HG03103 (cell line): ENCODE measurements around the gene C11orf86.

Experiments
- ATAC-seq: cut with Tn5 transposase; IDR thresholded peaks from one replicate; pipeline ENCODE4 v1.9.1; 2021; ENCODE audit warnings: low read depth; ENCODE audit not compliant: unreplicated experiment

Gene C11orf86

DNA sequence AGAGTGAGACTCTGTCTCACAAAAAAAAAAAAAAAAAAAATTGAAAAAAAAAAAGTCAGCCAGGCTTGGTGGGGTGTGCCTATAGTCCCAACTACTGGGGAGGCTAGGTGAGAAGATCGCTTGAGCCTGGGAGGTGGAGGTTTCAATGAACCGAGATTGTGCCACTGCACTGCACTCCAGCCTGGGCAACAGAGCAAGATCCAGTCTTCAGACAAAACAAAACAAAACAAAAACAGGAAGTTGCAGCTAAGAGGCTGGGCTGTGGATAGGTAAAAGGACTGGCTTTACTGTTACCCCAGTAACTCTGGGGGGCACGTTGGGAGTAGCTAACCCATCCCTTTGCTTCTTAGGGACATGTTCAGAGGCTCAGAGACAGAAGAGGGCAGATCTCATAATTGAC, 10.6 kb upstream of the C11orf86 start:
- ATAC-seq = no peak

- ATAC-seq = no peak
Observed at GRCh38 chr11:66966351-66966750, 8.8 kb upstream of the C11orf86 start.

GRCh38 chr11:66967670-66968425, 7.3 kb upstream of the C11orf86 start:
- ATAC-seq = no peak

- no peak for ATAC-seq
Observed at GRCh38 chr11:66969584-66970225, 5.4 kb upstream of the C11orf86 start.

DNA sequence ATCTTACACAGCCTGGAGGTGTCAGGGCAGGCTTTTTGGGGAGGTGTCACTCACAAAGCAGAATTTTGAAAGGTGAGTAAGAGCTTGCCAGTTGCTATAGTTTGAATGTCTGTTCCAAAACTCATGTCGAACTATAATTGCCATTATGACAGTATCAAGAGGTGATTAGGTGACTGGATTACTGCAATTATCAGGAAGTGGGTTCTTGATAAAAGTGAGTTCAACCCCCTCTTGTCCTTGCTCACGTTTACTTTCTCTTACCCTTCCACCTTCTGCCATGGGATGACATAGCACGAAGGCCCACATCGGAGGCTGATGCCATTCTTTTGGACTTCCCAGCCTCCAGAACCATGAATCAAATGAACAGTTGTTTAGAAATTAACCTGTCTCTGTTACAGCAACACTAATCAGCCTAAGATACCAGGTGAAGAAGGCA, 4.7 kb upstream of the C11orf86 start:
- ATAC-seq = no peak

GRCh38 chr11:66970807-66971442, 4.2 kb upstream of the C11orf86 start:
- no peak for ATAC-seq

- ATAC-seq = no peak
Observed at GRCh38 chr11:66971488-66971887, 3.6 kb upstream of the C11orf86 start.

GRCh38 chr11:66973956-66974580, 1.0 kb upstream of the C11orf86 start:
- no peak for ATAC-seq

DNA sequence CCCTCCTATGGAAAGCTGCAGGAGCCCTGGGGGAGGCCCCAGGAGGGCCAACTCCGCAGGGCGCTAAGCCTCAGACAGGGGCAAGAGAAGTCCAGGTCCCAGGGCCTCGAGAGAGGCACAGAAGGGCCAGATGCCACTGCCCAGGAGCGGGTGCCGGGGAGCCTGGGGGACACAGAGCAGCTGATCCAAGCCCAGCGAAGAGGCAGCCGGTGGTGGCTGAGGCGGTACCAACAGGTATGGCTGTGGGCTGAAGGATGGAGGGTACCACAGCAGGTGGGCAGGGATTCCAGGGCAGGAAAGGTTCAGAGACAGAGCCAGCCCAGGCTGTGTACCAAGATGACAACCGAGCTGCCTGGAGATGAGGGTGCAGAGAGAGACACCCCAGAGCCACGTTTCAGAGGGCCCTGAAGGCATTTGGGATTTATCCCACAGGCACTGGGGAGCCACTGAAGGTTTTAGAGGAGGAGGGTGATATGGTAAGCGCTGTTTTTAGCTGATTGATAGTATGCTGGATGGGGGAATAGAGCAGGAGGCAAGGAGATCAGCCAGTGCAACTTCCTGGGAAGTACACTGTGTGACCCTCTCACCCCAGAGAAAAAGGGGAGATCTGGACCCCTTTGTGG, 412 bp downstream of the C11orf86 start:
- ATAC-seq = no peak

DNA sequence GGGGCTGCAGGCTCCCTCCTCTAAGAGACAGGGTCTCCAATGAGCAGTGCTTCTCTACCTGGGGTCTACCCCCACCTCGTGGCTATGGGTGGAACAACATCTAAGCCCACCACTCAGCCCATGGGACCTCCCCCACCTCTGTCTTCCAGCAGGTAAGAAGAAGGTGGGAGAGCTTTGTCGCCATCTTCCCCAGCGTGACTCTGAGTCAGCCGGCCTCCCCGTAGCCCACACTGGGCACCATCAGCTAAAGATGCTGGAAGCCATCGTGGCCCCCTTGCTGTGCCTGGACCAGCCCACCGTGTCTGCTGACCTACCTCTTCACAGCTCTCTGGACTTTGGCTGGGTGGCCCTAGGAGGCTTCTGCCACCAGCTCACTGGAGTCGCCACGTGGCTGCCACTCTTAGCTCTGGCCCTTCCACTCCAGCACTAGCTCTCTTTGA, 944 bp downstream of the C11orf86 start:
- ATAC-seq = no peak

DNA sequence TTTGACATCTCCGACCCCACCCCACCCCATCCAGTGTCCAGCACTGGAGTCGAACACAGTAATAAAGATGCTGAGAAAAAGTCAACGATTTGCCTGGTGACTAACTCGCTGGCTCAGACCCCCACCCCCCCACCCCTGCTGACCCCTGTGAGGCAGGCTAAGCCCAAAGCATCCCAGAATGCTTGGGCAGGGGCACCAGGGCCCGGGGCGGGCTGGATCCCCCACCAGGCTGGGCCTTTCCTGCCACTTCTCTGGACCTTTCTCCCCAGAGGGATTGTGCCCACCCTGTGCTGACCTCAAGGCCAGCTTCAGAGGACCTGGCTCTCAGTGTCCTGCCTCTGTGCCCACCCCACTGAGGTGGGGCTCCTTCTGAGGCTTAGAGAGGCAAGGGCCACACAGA, 1.8 kb downstream of the C11orf86 start:
- no peak for ATAC-seq

DNA sequence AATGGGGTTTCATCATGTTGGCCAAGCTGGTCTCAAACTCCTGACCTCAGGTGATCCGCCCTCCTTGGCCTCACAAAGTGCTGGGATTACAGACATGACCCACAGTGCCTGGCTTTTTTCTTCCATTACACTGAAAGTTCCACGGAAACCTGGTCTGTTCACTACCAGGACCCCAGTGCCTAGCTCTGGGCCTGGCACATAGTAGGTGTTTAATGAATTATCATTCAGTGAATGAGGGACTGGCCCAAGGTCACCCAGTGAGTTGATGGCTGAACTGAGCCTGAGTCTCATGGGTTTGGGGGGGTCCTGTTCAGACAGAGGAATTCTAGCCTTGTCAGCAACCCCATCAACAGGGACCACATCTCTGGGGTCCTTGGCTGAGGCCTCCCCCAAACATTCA, 3.1 kb downstream of the C11orf86 start:
- ATAC-seq = no peak

DNA sequence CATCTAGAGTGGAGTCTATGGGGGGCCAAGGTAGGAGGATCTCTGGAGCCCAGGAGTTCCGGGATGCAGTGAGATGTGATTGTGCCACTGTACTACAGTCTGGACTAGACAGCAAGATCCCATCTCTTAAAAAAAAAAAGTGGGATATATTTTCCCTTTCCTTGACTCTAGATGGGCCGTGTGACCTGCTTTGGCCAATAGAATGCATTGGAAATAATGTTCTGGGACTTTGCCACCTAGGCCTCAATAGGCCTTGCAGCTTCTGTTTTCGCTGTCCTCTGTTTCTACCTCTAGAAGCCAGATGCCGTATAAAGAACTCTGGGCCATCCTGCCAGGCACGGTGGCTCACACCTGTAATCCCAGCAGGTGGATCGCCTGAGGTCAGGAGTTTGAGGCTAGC, 3.6 kb downstream of the C11orf86 start:
- no peak for ATAC-seq

DNA sequence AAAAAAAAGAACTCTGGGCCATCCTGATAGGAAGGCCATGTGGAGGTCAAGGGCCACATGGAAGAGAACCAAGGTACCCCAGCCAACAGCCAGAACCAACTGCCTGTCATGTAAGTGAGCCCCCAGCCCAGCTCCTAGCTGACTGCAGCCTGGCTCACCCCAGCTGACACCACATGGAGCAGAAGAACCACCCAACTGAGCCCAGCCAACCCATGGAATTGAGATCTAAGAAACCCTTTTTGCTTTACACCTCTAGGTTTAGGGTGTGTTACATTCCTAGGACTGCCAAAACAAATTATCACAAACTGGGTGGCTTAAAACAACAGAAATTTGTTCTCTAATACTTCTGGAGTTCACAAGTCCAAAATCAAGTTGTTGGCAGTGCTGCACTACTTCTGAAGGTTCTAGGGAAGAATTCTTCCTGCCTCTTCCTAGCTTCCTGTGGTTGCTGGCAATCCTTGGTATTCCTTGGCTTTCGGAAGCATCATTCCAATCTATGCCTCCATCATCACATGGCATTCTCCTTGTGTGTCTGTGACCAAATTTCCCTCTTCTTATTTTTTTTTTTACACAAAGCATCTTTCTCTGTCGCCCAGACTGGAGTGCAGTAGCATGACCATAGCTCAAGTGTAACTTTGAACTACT, 4.4 kb downstream of the C11orf86 start:
- no peak for ATAC-seq

- no peak for ATAC-seq
Observed at GRCh38 chr11:66981976-66982578, 7.0 kb downstream of the C11orf86 start.

GRCh38 chr11:66983275-66983924, 8.3 kb downstream of the C11orf86 start:
- ATAC-seq = no peak

- no peak for ATAC-seq
Observed at GRCh38 chr11:66985508-66986177, 10.5 kb downstream of the C11orf86 start.

- ATAC-seq = no peak
Observed at GRCh38 chr11:66986178-66986545, 11.1 kb downstream of the C11orf86 start.

- no peak for ATAC-seq
Observed at GRCh38 chr11:66987158-66987620, 12.1 kb downstream of the C11orf86 start.
